RPMI8226 (cell line): ENCODE results near the gene UVRAG.
A peak's percentile ranks its signal among the peaks of the same experiment; 100 is the strongest.
"Not testable (repeated sequence)": the region's sequence is repeated elsewhere in the genome, so short reads cannot be mapped to it uniquely, and the experiment has no call there.

Experiments used
- DNase-seq: peaks from one replicate; pipeline ENCODE4 v3.0.0-alpha.2; 2015

Gene UVRAG

GRCh38 chr11:76033699-76034098, 218.7 kb downstream of the UVRAG start:
- peak; percentile 36 for DNase-seq

GRCh38 chr11:76035020-76035419, 220.0 kb downstream of the UVRAG start:
- DNase-seq = no peak

GRCh38 chr11:76038608-76039007, 223.6 kb downstream of the UVRAG start:
- DNase-seq = no peak

GRCh38 chr11:76041208-76041607, 226.2 kb downstream of the UVRAG start:
- DNase-seq = no peak

- no peak for DNase-seq
Measured at GRCh38 chr11:76044750-76045320, 229.8 kb downstream of the UVRAG start.

- DNase-seq = no peak
Measured at GRCh38 chr11:76047231-76047630, 232.2 kb downstream of the UVRAG start.

GRCh38 chr11:76047766-76048165, 232.8 kb downstream of the UVRAG start:
- DNase-seq = no peak

- DNase-seq = peak; percentile 41
Measured at GRCh38 chr11:76048763-76049162, 233.8 kb downstream of the UVRAG start.

GRCh38 chr11:76049511-76049910, 234.5 kb downstream of the UVRAG start:
- DNase-seq = no peak

GRCh38 chr11:76051937-76052336, 236.9 kb downstream of the UVRAG start:
- no peak for DNase-seq

GRCh38 chr11:76054330-76054729, 239.3 kb downstream of the UVRAG start:
- DNase-seq = no peak

GRCh38 chr11:76056876-76057275, 241.9 kb downstream of the UVRAG start:
- no peak for DNase-seq

GRCh38 chr11:76060475-76061036, 245.5 kb downstream of the UVRAG start:
- DNase-seq = not testable (repeated sequence)

- DNase-seq = no peak
Measured at GRCh38 chr11:76062733-76063132, 247.7 kb downstream of the UVRAG start.

GRCh38 chr11:76064192-76064591, 249.2 kb downstream of the UVRAG start:
- DNase-seq = no peak

- DNase-seq = no peak
Measured at GRCh38 chr11:76067099-76067498, 252.1 kb downstream of the UVRAG start.

GRCh38 chr11:76069001-76069400, 254.0 kb downstream of the UVRAG start:
- DNase-seq = no peak

GRCh38 chr11:76071090-76071489, 256.1 kb downstream of the UVRAG start:
- DNase-seq = no peak

- no peak for DNase-seq
Measured at GRCh38 chr11:76073724-76074123, 258.7 kb downstream of the UVRAG start.

- DNase-seq = no peak
Measured at GRCh38 chr11:76074148-76075095, 259.4 kb downstream of the UVRAG start.

- DNase-seq = no peak
Measured at GRCh38 chr11:76075716-76076115, 260.7 kb downstream of the UVRAG start.

- not testable (repeated sequence) for DNase-seq
Measured at GRCh38 chr11:76076253-76076652, 261.2 kb downstream of the UVRAG start.

GRCh38 chr11:76076749-76077148, 261.7 kb downstream of the UVRAG start:
- no peak for DNase-seq

- no peak for DNase-seq
Measured at GRCh38 chr11:76077575-76078150, 262.7 kb downstream of the UVRAG start.
